A673 (cell line): ENCODE data around the gene FARP1. TPM values are rescaled to one million over a fixed set of nuclear protein-coding genes. Genes with fewer than 3 reads are reported as not detected.

Experiments
- BruUV-seq: library from RNA; stranded (reverse); fragments of 400-500 nt; replicated peaks from 2 replicates; lab custom pipeline; 2021; lab: Mats Ljungman, UMichigan
- CTCF ChIA-PET: fragments of 300-600 bp; sonication (Branson Sonifier 250); formaldehyde crosslinking; loops from one replicate; lab custom pipeline; 2022; ENCODE audit warnings: antibody characterized with exemption; lab: Charles Lee
- POLR2A ChIA-PET: fragments of 300-600 bp; sonication (Branson Sonifier 250); formaldehyde crosslinking; loops from one replicate; lab custom pipeline; 2022; ENCODE audit warnings: antibody characterized with exemption; ENCODE audit not compliant: low non-redundant PET; lab: Charles Lee
- DNase-seq: peaks from one replicate; pipeline ENCODE4 v3.0.0-alpha.2; 2015; ENCODE audit warnings: low spot score
- H3K27ac ChIP-seq: fragments of 200-600 bp; sonication (generic); 2 replicates; pipeline ENCODE4 v1.5.1; 2016; ENCODE audit warnings: mixed run types, low read depth, mild to moderate bottlenecking, mixed read lengths, antibody characterized with exemption, low read length; ENCODE audit not compliant: poor library complexity, severe bottlenecking
- H3K27me3 ChIP-seq: fragments of 200-600 bp; sonication (generic); replicated peaks from 2 replicates; pipeline ENCODE4 v1.6.1; 2017; ENCODE audit warnings: mixed run types, low read depth, mild to moderate bottlenecking, mixed read lengths, antibody characterized with exemption, low read length; ENCODE audit not compliant: insufficient read depth, poor library complexity
- H3K36me3 ChIP-seq: fragments of 200-600 bp; sonication (generic); 2 replicates; pipeline ENCODE4 v1.6.1; 2016; ENCODE audit warnings: mixed run types, mild to moderate bottlenecking, mixed read lengths, antibody characterized with exemption, low read length; ENCODE audit not compliant: insufficient read depth, poor library complexity, severe bottlenecking
- H3K4me1 ChIP-seq: fragments of 200-600 bp; sonication (generic); 2 replicates; pipeline ENCODE4 v1.6.1; 2017; ENCODE audit warnings: mixed run types, mild to moderate bottlenecking, mixed read lengths, antibody characterized with exemption, low read length; ENCODE audit not compliant: insufficient read depth, poor library complexity, severe bottlenecking
- H3K4me3 ChIP-seq: fragments of 200-600 bp; sonication (generic); 2 replicates; pipeline ENCODE4 v1.5.1; 2016; ENCODE audit warnings: low read depth, mixed run types, mild to moderate bottlenecking, mixed read lengths, low read length; ENCODE audit not compliant: poor library complexity, severe bottlenecking
- H3K9me3 ChIP-seq: fragments of 200-600 bp; sonication (generic); 2 replicates; pipeline ENCODE4 v1.6.1; 2016; ENCODE audit warnings: mixed run types, low read depth, mild to moderate bottlenecking, mixed read lengths, antibody characterized with exemption, low read length; ENCODE audit not compliant: poor library complexity, severe bottlenecking
- CTCF ChIP-seq: fragments of 300-800, 200-600 bp; sonication (generic); conservative IDR thresholded peaks from 2 replicates; pipeline ENCODE4 v1.5.1; 2017; ENCODE audit warnings: low read depth, mild to moderate bottlenecking, antibody characterized with exemption, low read length, moderate library complexity, mixed read lengths
- EZH2 ChIP-seq: fragments of 200-600 bp; sonication (generic); IDR thresholded peaks from 2 replicates; pipeline ENCODE4 v1.6.1; 2017; ENCODE audit warnings: borderline replicate concordance, low read depth, mild to moderate bottlenecking, mixed read lengths, antibody characterized with exemption, low read length; ENCODE audit not compliant: poor library complexity, severe bottlenecking
- intact Hi-C: fragments of 100-400 bp; cut with micrococcal nuclease; formaldehyde crosslinking; loops from one replicate; pipeline ENCODE4 v1.10.0; 2022; ENCODE audit not compliant: unreplicated experiment
- total RNA-seq: library from RNA; stranded (reverse); gene quantifications from 2 replicates; pipeline ENCODE4 v1.2.3, GENCODE V29; 2021

FARP1 gene
- total RNA-seq, 1 experiment from 2014 or later: 177 TPM

GRCh38 chr13:98443800-98444325 lies 301.0 kb downstream of the FARP1 start:
- Histone ChIP-seq H3K27ac (no peak overlapping the region), H3K9me3 (no peaks in the 10 kb centered on the region), H3K36me3 (peaks cover 41% of the 10 kb centered on the region), H3K4me3 (no peak overlapping the region), H3K4me1 (peaks cover 5% of the 10 kb centered on the region), H3K27me3 (no peaks in the 10 kb centered on the region)
- POLR2A ChIA-PET: no interaction called here
- intact Hi-C loops: loop anchor here (2.0 kb wide), 1 partner anchor 209 kb away; no protein-coding TSS in a partner anchor
- no TSS peak for BruUV-seq
- no peak for DNase-seq
- CTCF ChIA-PET: no interaction called here
- TF ChIP-seq EZH2 (no peak), CTCF (no peak)

DNA sequence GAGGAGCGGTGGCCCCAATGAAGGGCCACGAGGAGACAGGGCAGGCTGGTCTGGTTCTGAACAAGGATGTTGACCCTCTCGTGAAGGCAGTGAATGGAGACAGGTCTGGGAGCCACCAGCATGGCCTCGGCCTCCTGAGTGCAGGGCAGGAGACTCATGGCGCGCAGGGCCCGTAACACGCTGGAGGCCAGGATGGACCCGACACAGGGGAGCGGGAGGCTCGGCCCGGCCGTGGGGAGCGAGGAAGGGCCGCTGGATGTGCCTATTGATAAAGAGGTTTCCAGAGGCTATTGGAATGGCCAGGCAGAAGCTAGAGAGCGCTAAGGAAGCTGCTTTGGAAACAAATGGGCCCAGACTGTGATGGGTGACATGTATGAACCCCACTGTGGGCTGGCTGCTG lies 301.5 kb downstream of the FARP1 start:
- Histone ChIP-seq H3K36me3 (peaks cover 46% of the 10 kb centered on the region), H3K27ac (no peak overlapping the region), H3K9me3 (no peaks in the 10 kb centered on the region), H3K4me1 (peaks cover 5% of the 10 kb centered on the region), H3K27me3 (no peaks in the 10 kb centered on the region), H3K4me3 (no peak overlapping the region)
- POLR2A ChIA-PET: no interaction called here
- intact Hi-C loops: loop anchor here (2.0 kb wide), 1 partner anchor 208 kb away; no protein-coding TSS in a partner anchor
- no peak for DNase-seq
- no peak for TF ChIP-seq EZH2
- no peak for TF ChIP-seq CTCF
- CTCF ChIA-PET: interaction anchor here (0.7 to 2.3 kb wide), 2 partner anchors 209 to 411 kb away, joined by 3 to 18 read pairs; no protein-coding TSS in a partner anchor
- BruUV-seq: no TSS peak

DNA sequence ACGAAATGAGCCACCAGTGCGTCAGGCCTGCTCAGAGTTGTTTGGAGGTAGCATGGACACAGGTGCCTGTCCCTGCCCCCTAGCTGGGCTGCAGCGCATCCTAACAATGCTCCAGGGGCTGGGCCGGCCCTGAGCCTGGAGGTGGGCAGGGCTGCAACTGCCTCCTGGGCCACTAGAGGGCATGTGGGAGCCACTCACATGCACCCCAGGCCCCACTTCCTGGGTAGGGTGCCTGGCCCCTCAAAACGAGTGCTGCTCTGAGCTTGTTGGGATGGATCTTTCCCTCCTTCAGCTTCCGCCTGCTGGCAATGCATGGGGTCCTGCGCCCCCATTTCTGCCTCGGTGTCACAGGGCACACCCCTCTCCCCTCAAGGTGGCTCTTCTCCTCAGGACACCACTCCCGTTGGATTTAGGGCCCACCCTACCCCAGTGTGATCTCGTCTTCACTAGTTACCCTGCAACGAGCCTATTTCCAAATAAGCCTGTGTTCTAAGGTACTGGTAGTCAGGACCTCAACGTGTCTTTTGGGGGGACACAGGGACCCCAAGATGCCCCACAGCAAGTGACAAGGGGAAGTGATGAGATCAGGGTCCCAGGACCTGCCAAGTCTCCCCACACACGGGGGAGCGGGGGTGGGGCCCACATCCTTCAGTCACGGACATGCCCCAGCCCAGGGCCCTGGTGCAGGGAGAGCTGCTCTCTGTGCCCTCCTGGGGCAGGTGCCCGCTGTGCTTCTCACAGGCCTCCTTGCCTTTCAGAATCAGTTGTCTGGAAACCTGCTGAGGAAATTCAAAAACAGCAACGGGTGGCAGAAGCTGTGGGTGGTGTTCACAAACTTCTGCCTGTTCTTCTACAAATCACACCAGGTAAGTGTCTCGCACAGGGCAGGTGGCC lies 302.7 kb downstream of the FARP1 start:
- peak; percentile 74 for DNase-seq
- Histone ChIP-seq H3K9me3 (no peaks in the 10 kb centered on the region), H3K36me3 (peaks cover 48% of the 10 kb centered on the region), H3K27ac (peak overlapping the region; percentile 23), H3K4me3 (no peak overlapping the region), H3K27me3 (no peaks in the 10 kb centered on the region), H3K4me1 (peaks cover 6% of the 10 kb centered on the region)
- intact Hi-C loops: loop anchor here (1.0 to 5.0 kb wide), 4 partner anchors 207 to 398 kb away; partner anchors contain the start of gene FARP1
- ChIA-PET CTCF (interaction anchor here (0.6 to 2.3 kb wide), 12 partner anchors 9 to 412 kb away, joined by 3 to 18 read pairs (median 4); no protein-coding TSS in a partner anchor), POLR2A (no interaction called here)
- TF ChIP-seq CTCF: peak; percentile 94
- no peak for TF ChIP-seq EZH2
- BruUV-seq: no TSS peak
